Retinal pigment epithelial cell (primary cell): ENCODE measurements around the gene LNPEP.

ENCODE experiments used
- DNase-seq: peaks from one replicate; pipeline ENCODE4 v3.0.0-alpha.2; 2010; ENCODE audit warnings: low read depth
- H3K4me3 ChIP-seq: 2 replicates; pipeline ENCODE4 v1.5.1; 2011; ENCODE audit warnings: mild to moderate bottlenecking, low read length, control low read depth, moderate library complexity
- CTCF ChIP-seq: conservative IDR thresholded peaks from 2 replicates; pipeline ENCODE4 v1.5.1; 2011; ENCODE audit warnings: low read depth, low read length, control low read depth, inconsistent platforms

Gene LNPEP

GRCh38 chr5:97071101-97071500, 135.2 kb downstream of the LNPEP start:
- no peak for TF ChIP-seq CTCF
- DNase-seq, result no peak
- H3K4me3 ChIP-seq, result no peak overlapping the region

GRCh38 chr5:97071993-97072392, 136.1 kb downstream of the LNPEP start:
- H3K4me3 ChIP-seq, result no peak overlapping the region
- DNase-seq, result no peak
- no peak for TF ChIP-seq CTCF

GRCh38 chr5:97072696-97073095, 136.8 kb downstream of the LNPEP start:
- H3K4me3 ChIP-seq, result no peak overlapping the region
- DNase-seq, result no peak
- TF ChIP-seq CTCF, result no peak

GRCh38 chr5:97073420-97073819, 137.5 kb downstream of the LNPEP start:
- TF ChIP-seq CTCF, result no peak
- no peak for DNase-seq
- no peak overlapping the region for H3K4me3 ChIP-seq

GRCh38 chr5:97074859-97075489, 139.1 kb downstream of the LNPEP start:
- no peak for TF ChIP-seq CTCF
- H3K4me3 ChIP-seq, result no peak overlapping the region
- DNase-seq, result no peak

GRCh38 chr5:97075649-97076048, 139.8 kb downstream of the LNPEP start:
- TF ChIP-seq CTCF, result no peak
- no peak for DNase-seq
- H3K4me3 ChIP-seq, result no peak overlapping the region

GRCh38 chr5:97076098-97076497, 140.2 kb downstream of the LNPEP start:
- TF ChIP-seq CTCF, result no peak
- DNase-seq, result no peak
- H3K4me3 ChIP-seq, result no peak overlapping the region
